A549 (cell line): Measurements from ENCODE around the gene SOS2. TPM values are rescaled to one million over a fixed set of nuclear protein-coding genes. Genes with fewer than 3 reads are reported as not detected.
A peak's percentile ranks its signal among the peaks of the same experiment; 100 is the strongest.

Source experiments
- ATAC-seq, 2 experiments: fragments of 200-7000 bp in 1 of 2; fragments of >200 bp in 1 of 2; cut with Nextera tagmentation in 1 of 2; cut with Tn5 transposase in 1 of 2; 3 replicates each; pipeline versions ENCODE4 v1.8.0 to v1.9.1; 2018 to 2020; ENCODE audit warnings: mild to moderate bottlenecking in 1 of 2, moderate library complexity in 1 of 2
- CTCF ChIA-PET: fragments of 300-600 bp; sonication (Branson Sonifier 250); formaldehyde crosslinking; extraction: SDS; loops from one replicate; lab custom pipeline; 2021; ENCODE audit warnings: antibody characterized with exemption, inconsistent platforms; lab: Yijun Ruan, JAX
- POLR2A ChIA-PET: fragments of 350-600 bp; formaldehyde crosslinking; extraction: SDS; loops from one replicate; lab custom pipeline; 2021; ENCODE audit warnings: antibody characterized with exemption, inconsistent platforms; lab: Yijun Ruan, JAX
- DNase-seq, 2 experiments: peaks; one replicate each; pipeline versions ENCODE4 v3.0.0 to v3.0.0-alpha.2; 2011 to 2016; ENCODE audit warnings: low read depth in 1 of 2, low spot score in 1 of 2
- FAIRE-seq: peaks from 2 replicates; lab custom pipeline; 2011; peaks lifted over from hg19 to GRCh38; lab: Jason Lieb, UNC
- H3K27ac ChIP-seq, 2 experiments: fragments of >200 bp; sonication (Bioruptor Twin); formaldehyde crosslinking; 3 replicates each; pipeline ENCODE4 v1.5.1; 2016 to 2017
- H3K4me1 ChIP-seq: fragments of >200 bp; sonication (Bioruptor Twin); formaldehyde crosslinking; 3 replicates; pipeline ENCODE4 v1.6.1; 2016
- H3K4me2 ChIP-seq: fragments of >200 bp; sonication (Bioruptor Twin); formaldehyde crosslinking; 3 replicates; pipeline ENCODE4 v1.6.1; 2016
- H3K4me3 ChIP-seq: fragments of >200 bp; sonication (Bioruptor Twin); formaldehyde crosslinking; 3 replicates; pipeline ENCODE4 v1.5.1; 2016
- H3K9me3 ChIP-seq: fragments of >200 bp; sonication (Bioruptor Twin); formaldehyde crosslinking; 3 replicates; pipeline ENCODE4 v1.6.1; 2016
- BHLHE40 ChIP-seq: IDR thresholded peaks from 2 replicates; pipeline ENCODE4 v1.6.1; 2012; ENCODE audit warnings: low read depth, low read length, inconsistent platforms
- CEBPB ChIP-seq, 2 experiments: fragments of >200 bp in 1 of 2; sonication (Bioruptor Twin) in 1 of 2; formaldehyde crosslinking in 1 of 2; IDR thresholded peaks; 2 replicates each; pipeline ENCODE4 v1.6.1; 2012 to 2016
- CHD2 ChIP-seq: fragments of 150-350 bp; IDR thresholded peaks from 2 replicates; pipeline ENCODE4 v1.6.1; 2014; ENCODE audit warnings: low read length; ENCODE audit not compliant: partially characterized antibody
- ELK1 ChIP-seq: fragments of 150-350 bp; IDR thresholded peaks from 2 replicates; pipeline ENCODE4 v1.6.1; 2014; ENCODE audit warnings: low read depth, mild to moderate bottlenecking, low read length
- ESRRA ChIP-seq: fragments of 150-350 bp; IDR thresholded peaks from 2 replicates; pipeline ENCODE4 v1.6.1; 2014; ENCODE audit warnings: mild to moderate bottlenecking, low read length, borderline replicate concordance
- FOSB ChIP-seq: fragments of 250-450 bp; sonication (Bioruptor Pico); IDR thresholded peaks from 2 replicates; pipeline ENCODE4 v1.5.0; 2020; ENCODE audit warnings: mild to moderate bottlenecking, moderate library complexity
- FOSL2 ChIP-seq, 2 experiments: fragments of 450-650 bp in 1 of 2; fragments of >200 bp in 1 of 2; sonication (Bioruptor Twin) in 1 of 2; formaldehyde crosslinking; IDR thresholded peaks; 2 replicates each; pipeline versions ENCODE4 v1.5.0 to v1.6.1; 2016 to 2020; ENCODE audit warnings: mild to moderate bottlenecking in 1 of 2, moderate library complexity in 1 of 2
- FOXS1 ChIP-seq: fragments of 250-450 bp; sonication (Bioruptor Pico); IDR thresholded peaks from 2 replicates; pipeline ENCODE4 v1.5.0; 2020; ENCODE audit warnings: mild to moderate bottlenecking, moderate library complexity
- HDAC2 ChIP-seq: fragments of 200-600 bp; sonication (generic); IDR thresholded peaks from 2 replicates; pipeline ENCODE4 v1.6.1; 2016
- HMGXB4 ChIP-seq: fragments of 250-450 bp; sonication (Bioruptor Pico); IDR thresholded peaks from 2 replicates; pipeline ENCODE4 v1.5.0; 2021; ENCODE audit warnings: mild to moderate bottlenecking, moderate library complexity, borderline replicate concordance
- HOXB13 ChIP-seq: fragments of 250-450 bp; sonication (Bioruptor Pico); IDR thresholded peaks from 2 replicates; pipeline ENCODE4 v1.5.0; 2020; ENCODE audit warnings: low read depth, mild to moderate bottlenecking, moderate library complexity
- HOXB5 ChIP-seq: fragments of 250-450 bp; sonication (Bioruptor Pico); IDR thresholded peaks from 2 replicates; pipeline ENCODE4 v1.5.0; 2020; ENCODE audit warnings: mild to moderate bottlenecking, moderate library complexity
- JUN ChIP-seq, 2 experiments: fragments of >200 bp; sonication (Bioruptor Twin); formaldehyde crosslinking; IDR thresholded peaks; 2 replicates in 1 of 2; 3 replicates in 1 of 2; pipeline ENCODE4 v1.6.1; 2016 to 2017
- JUNB ChIP-seq: fragments of >200 bp; sonication (Bioruptor Twin); formaldehyde crosslinking; IDR thresholded peaks from 2 replicates; pipeline ENCODE4 v1.6.1; 2016
- MAFK ChIP-seq: fragments of 450-650 bp; IDR thresholded peaks from 2 replicates; pipeline ENCODE4 v1.6.1; 2014; ENCODE audit not compliant: partially characterized antibody
- MAZ ChIP-seq: fragments of 150-350 bp; IDR thresholded peaks from 2 replicates; pipeline ENCODE4 v1.6.1; 2014; ENCODE audit warnings: antibody characterized with exemption, low read depth, low read length, borderline replicate concordance
- MYC ChIP-seq: IDR thresholded peaks from 2 replicates; pipeline ENCODE4 v1.6.1; 2012; ENCODE audit warnings: mild to moderate bottlenecking, inconsistent platforms, low read length, improper control_type of control experiment, borderline replicate concordance
- NFE2L2 ChIP-seq: fragments of 150-350 bp; conservative IDR thresholded peaks from 2 replicates; pipeline ENCODE4 v1.6.1; 2014; ENCODE audit warnings: low read length
- NPAS2 ChIP-seq: fragments of 250-450 bp; sonication (Bioruptor Pico); IDR thresholded peaks from 2 replicates; pipeline ENCODE4 v1.8.0; 2022; ENCODE audit warnings: mild to moderate bottlenecking, moderate library complexity, borderline replicate concordance
- PHF8 ChIP-seq: fragments of 200-600 bp; sonication (generic); IDR thresholded peaks from 2 replicates; pipeline ENCODE4 v1.6.1; 2016; ENCODE audit warnings: low read depth, mild to moderate bottlenecking, antibody characterized with exemption, moderate library complexity, borderline replicate concordance
- POLR2A ChIP-seq: IDR thresholded peaks from 2 replicates; pipeline ENCODE4 v1.6.1; 2012; ENCODE audit warnings: mild to moderate bottlenecking, low read length
- RCOR1 ChIP-seq: fragments of 150-350 bp; IDR thresholded peaks from 2 replicates; pipeline ENCODE4 v1.6.1; 2014; ENCODE audit warnings: antibody characterized with exemption, low read length, low read depth
- RFX5 ChIP-seq: fragments of 450-650 bp; IDR thresholded peaks from 2 replicates; pipeline ENCODE4 v1.7.1; 2014; ENCODE audit warnings: antibody characterized with exemption, mild to moderate bottlenecking, moderate library complexity
- RNF2 ChIP-seq: fragments of 200-600 bp; sonication (generic); IDR thresholded peaks from 2 replicates; pipeline ENCODE4 v1.6.1; 2016; ENCODE audit warnings: low read depth, mild to moderate bottlenecking, antibody characterized with exemption, moderate library complexity, borderline replicate concordance
- ZC3H11A ChIP-seq: fragments of 450-650 bp; IDR thresholded peaks from 2 replicates; pipeline ENCODE4 v1.6.1; 2014; ENCODE audit warnings: antibody characterized with exemption, mild to moderate bottlenecking
- ZSCAN20 ChIP-seq: fragments of 250-450 bp; sonication (Bioruptor Pico); IDR thresholded peaks from 2 replicates; pipeline ENCODE4 v1.8.0; 2022; ENCODE audit warnings: mild to moderate bottlenecking, moderate library complexity
- WGBS: methylation state at CpG from one replicate; pipeline ENCODE4 v1.1.6; 2017; ENCODE audit errors: missing lambda C conversion rate; 5-methylcytosine and 5-hydroxymethylcytosine counted together
- polyA plus RNA-seq, 4 experiments: library from polyadenylated mRNA; depleted of rRNA in 3 of 4; stranded (reverse); fragments of >200 nt; fragmentation: RNase III in 1 of 4; extraction: RNeasy Plus Mini Kit Qiagen cat#74134 plus additional on column Dnase treatment in 1 of 4; gene quantifications; 2 replicates in 3 of 4; 3 replicates in 1 of 4; pipeline ENCODE4 v1.2.3, GENCODE V29; 2011 to 2017

The SOS2 gene
- polyA plus RNA-seq, 2 of the 4 experiments (the other 2 are of a cell fraction), result 9.6 to 23.0 TPM

- H3K4me3 ChIP-seq, result no peak overlapping the region
- CTCF ChIA-PET, result interaction anchor here (0.8 to 8.4 kb wide), 4 partner anchors 18 to 223 kb away, joined by 3 to 62 read pairs (median 16); no protein-coding TSS in a partner anchor
- POLR2A ChIA-PET, result interaction anchor here (0.6 kb wide), 1 partner anchor 413 kb away, joined by 3 read pairs; no protein-coding TSS in a partner anchor
- TF ChIP-seq BHLHE40, result no peak
- no peak for TF ChIP-seq HDAC2
- TF ChIP-seq FOSL2 (IDR thresholded peaks at IDR 0.05), result no peak
- no peak for TF ChIP-seq FOSL2 (CRISPR knock-in tag; IDR thresholded peaks at IDR 0.05)
- no peak for TF ChIP-seq HOXB5
- TF ChIP-seq RFX5, result no peak
- TF ChIP-seq JUN (IDR thresholded peaks at IDR 0.05), result no peak
- TF ChIP-seq RNF2, result no peak
- no peak for TF ChIP-seq ELK1
- no peak for TF ChIP-seq RCOR1
- no peak for TF ChIP-seq MAFK
- TF ChIP-seq JUNB, result no peak
- no peak for TF ChIP-seq FOXS1 (CRISPR knock-in tag)
- no peak for TF ChIP-seq ZSCAN20 (CRISPR knock-in tag)
- 0 out of 3 replicates have a peak, but pooled peaks cover 7% of the 10 kb centered on the region for H3K4me1 ChIP-seq
- DNase-seq (no peak), FAIRE-seq (no peak), ATAC-seq (no peak)
- no peak overlapping the region for H3K4me2 ChIP-seq
- 90% methylated on average over 2 of the region's 2 CpGs for WGBS
- H3K27ac ChIP-seq, result no peak overlapping the region
- H3K9me3 ChIP-seq, result no peaks in the 10 kb centered on the region
These were observed 145.1 kb downstream of the SOS2 start for GRCh38 chr14:50086321-50086711.

GRCh38 chr14:50085570-50086320 lies 145.6 kb downstream of the SOS2 start:
- CTCF ChIA-PET, result interaction anchor here (0.8 to 4.7 kb wide), 4 partner anchors 18 to 82 kb away, joined by 3 to 25 read pairs (median 5); no protein-coding TSS in a partner anchor

More at GRCh38 chr14:50085570-50086320, 145.6 kb downstream of the SOS2 start:
- DNase-seq (no peak), ATAC-seq (peak; percentile 36 to 59; a peak in 2 of 6 replicates), FAIRE-seq (no peak)
- no peak overlapping the region for H3K4me3 ChIP-seq
- no peaks in the 10 kb centered on the region for H3K9me3 ChIP-seq
- POLR2A ChIA-PET, result interaction anchor here (0.6 kb wide), 1 partner anchor 414 kb away, joined by 3 read pairs; no protein-coding TSS in a partner anchor
- H3K4me1 ChIP-seq, result 0 out of 3 replicates have a peak, but pooled peaks cover 7% of the 10 kb centered on the region
- no peak overlapping the region for H3K27ac ChIP-seq
- TF ChIP-seq HMGXB4 (CRISPR knock-in tag) (no peak), PHF8 (no peak), RCOR1 (no peak), MYC (no peak), NFE2L2 (no peak), BHLHE40 (no peak), HOXB13 (CRISPR knock-in tag) (no peak), ZC3H11A (no peak), ESRRA (no peak), RNF2 (no peak), NPAS2 (no peak), FOSB (no peak), POLR2A (no peak), MAZ (no peak), CHD2 (no peak), CEBPB (IDR thresholded peaks at IDR 0.05) (no peak)
- no peak overlapping the region for H3K4me2 ChIP-seq
- WGBS, result 78% methylated on average over 10 of the region's 10 CpGs
